Gastroesophageal sphincter (tissue), 4 donors: ENCODE measurements around the gene MGLL. TPM values are rescaled to one million over a fixed set of nuclear protein-coding genes. Genes with fewer than 3 reads are reported as not detected.
A peak's percentile ranks its signal among the peaks of the same experiment; 100 is the strongest.

Source experiments
- ATAC-seq: fragments of 150-250 bp; one replicate; pipeline ENCODE4 v1.9.1; 2016; ENCODE audit warnings: mild to moderate bottlenecking, moderate library complexity
- H3K27ac ChIP-seq, 4 donors: fragments of 200-600 bp; sonication (generic) in 3 of 4; 1 replicate in 3 of 4; 2 replicates in 1 of 4; pipeline ENCODE4 v1.5.1; 2016 to 2019
- H3K27me3 ChIP-seq: fragments of 200-600 bp; sonication (generic); one replicate; pipeline ENCODE4 v1.5.1; 2019
- H3K36me3 ChIP-seq, 2 donors: fragments of 200-600 bp; sonication (generic); one replicate each; pipeline ENCODE4 v1.5.1; 2019; ENCODE audit warnings: control low read depth in 1 of 2
- H3K4me1 ChIP-seq, 3 donors: fragments of 200-600 bp; sonication (generic); 1 replicate in 2 of 3; 2 replicates in 1 of 3; pipeline ENCODE4 v1.5.1; 2016 to 2019; ENCODE audit warnings: control low read depth in 2 of 3
- H3K4me3 ChIP-seq, 2 donors: fragments of 200-600 bp; sonication (generic); one replicate each; pipeline ENCODE4 v1.5.1; 2019; ENCODE audit warnings: mild to moderate bottlenecking in 1 of 2, moderate library complexity in 1 of 2
- H3K9me3 ChIP-seq, 3 donors: fragments of 200-600 bp; sonication (generic); one replicate each; pipeline ENCODE4 v1.5.1; 2017 to 2019; ENCODE audit warnings: control low read depth in 2 of 3
- EP300 ChIP-seq: sonication (generic); formaldehyde crosslinking; IDR thresholded peaks from one replicate; pipeline ENCODE4 v1.6.1; 2017; ENCODE audit warnings: antibody characterized with exemption, mild to moderate bottlenecking
- POLR2A ChIP-seq, 2 donors: fragments of 450-650 bp; IDR thresholded peaks; one replicate each; pipeline ENCODE4 v1.6.1; 2017; ENCODE audit warnings: antibody characterized with exemption in 2 of 2, mild to moderate bottlenecking in 2 of 2, moderate library complexity in 1 of 2
- POLR2AphosphoS5 ChIP-seq: sonication (generic); formaldehyde crosslinking; IDR thresholded peaks from one replicate; pipeline ENCODE4 v1.6.1; 2017; ENCODE audit warnings: antibody characterized with exemption
- WGBS, 2 donors: methylation state at CpG; one replicate each; pipeline ENCODE4 v1.1.5; 2018; ENCODE audit warnings: low coverage in 1 of 2; 5-methylcytosine and 5-hydroxymethylcytosine counted together
- total RNA-seq, 4 donors: library from RNA; depleted of rRNA; stranded (reverse); fragments of >200 nt; gene quantifications; one replicate each; pipeline ENCODE4 v1.1.0, GENCODE V29; 2016
- TF ChIP-seq, protein P1 (sequence below), 4 experiments: fragments of 200-600 bp in 2 of 4; fragments of 450-650 bp in 2 of 4; sonication (generic) in 1 of 4; IDR thresholded peaks; one replicate each; pipeline ENCODE4 v1.5.1; 2017 to 2019; ENCODE audit warnings: antibody characterized with exemption in 4 of 4, mild to moderate bottlenecking in 2 of 4, moderate library complexity in 2 of 4

Gene MGLL
- total RNA-seq, 4 donors from 2014 or later = 39.2 to 171 (median 55.8) TPM

DNA sequence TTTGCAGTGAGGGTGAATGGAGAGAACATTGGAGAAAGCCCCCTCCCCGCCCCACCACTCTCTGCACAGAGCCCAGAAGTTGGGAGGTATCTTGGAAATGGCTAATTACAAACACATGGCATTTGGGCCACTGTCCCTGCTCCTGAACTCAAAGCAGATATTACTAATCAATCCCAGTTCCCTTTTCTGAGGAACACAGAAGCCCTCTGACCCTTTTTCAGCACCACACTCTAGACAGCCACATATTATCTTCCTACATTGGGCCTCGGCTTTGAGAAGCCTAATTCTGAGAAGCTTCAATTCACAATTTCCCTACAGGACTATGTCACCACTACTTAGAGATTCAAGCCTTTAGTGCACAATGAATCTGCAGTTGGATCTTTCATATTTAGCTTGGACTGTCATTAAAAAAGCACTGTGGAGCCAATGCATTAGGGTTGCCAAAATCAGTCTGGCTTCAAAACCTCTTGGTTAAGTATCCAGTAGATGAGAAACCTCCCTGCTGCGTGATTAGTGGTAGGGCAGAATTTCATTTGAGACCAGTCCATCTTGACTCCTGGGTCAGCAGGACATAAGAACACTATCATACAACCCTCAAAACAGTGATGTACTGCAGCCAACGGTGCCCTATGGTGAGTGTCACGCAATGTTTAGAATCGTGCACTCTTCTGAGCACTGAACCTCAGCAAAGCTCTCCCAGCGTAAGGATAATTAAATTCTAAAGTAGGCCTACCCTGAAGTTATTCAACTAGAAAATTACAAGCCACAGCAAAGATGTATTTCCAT lies 26.1 kb downstream of the MGLL start:
- WGBS, 2 donors = 53 to 58% methylated on average over 2 to 5 of the region's 7 CpGs
- peak overlapping the region in 3 of 4 donors; percentile 50 to 60 (median 56) for H3K27ac ChIP-seq
- ATAC-seq = no peak
- no peaks in the 10 kb centered on the region for H3K9me3 ChIP-seq
- no peaks in the 10 kb centered on the region for H3K27me3 ChIP-seq
- peaks cover 3 to 64% (median 38%) of the 10 kb centered on the region in 3 donors for H3K4me1 ChIP-seq
- no peak for TF ChIP-seq POLR2AphosphoS5
- H3K4me3 ChIP-seq = no peak overlapping the region
- peaks cover 0 to 8% of the 10 kb centered on the region in 2 donors for H3K36me3 ChIP-seq

DNA sequence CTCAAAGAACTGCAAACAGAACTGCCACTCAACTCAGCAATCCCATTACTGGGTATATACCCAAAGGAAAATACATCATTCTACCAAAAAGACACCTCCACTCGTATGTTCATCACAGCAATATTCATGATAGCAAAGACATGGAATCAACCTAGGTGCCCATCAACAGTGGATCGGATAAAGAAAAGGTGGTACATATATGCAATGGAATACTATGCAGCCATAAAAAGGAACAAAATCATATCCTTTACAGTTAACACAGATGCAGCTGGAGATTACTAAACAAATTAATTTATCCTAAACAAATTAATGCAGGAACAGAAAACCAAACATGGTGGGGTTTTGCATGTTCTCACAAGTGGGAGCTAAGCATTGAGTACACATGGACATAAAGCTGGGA lies 27.3 kb downstream of the MGLL start:
- Histone ChIP-seq H3K27ac (no peak overlapping the region), H3K36me3 (peaks cover 0 to 8% of the 10 kb centered on the region in 2 donors), H3K9me3 (no peaks in the 10 kb centered on the region), H3K27me3 (no peaks in the 10 kb centered on the region), H3K4me1 (peaks cover 3 to 74% (median 48%) of the 10 kb centered on the region in 3 donors), H3K4me3 (no peak overlapping the region)
- no peak for ATAC-seq
- TF ChIP-seq, protein P1, sequence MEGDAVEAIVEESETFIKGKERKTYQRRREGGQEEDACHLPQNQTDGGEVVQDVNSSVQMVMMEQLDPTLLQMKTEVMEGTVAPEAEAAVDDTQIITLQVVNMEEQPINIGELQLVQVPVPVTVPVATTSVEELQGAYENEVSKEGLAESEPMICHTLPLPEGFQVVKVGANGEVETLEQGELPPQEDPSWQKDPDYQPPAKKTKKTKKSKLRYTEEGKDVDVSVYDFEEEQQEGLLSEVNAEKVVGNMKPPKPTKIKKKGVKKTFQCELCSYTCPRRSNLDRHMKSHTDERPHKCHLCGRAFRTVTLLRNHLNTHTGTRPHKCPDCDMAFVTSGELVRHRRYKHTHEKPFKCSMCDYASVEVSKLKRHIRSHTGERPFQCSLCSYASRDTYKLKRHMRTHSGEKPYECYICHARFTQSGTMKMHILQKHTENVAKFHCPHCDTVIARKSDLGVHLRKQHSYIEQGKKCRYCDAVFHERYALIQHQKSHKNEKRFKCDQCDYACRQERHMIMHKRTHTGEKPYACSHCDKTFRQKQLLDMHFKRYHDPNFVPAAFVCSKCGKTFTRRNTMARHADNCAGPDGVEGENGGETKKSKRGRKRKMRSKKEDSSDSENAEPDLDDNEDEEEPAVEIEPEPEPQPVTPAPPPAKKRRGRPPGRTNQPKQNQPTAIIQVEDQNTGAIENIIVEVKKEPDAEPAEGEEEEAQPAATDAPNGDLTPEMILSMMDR (IDR thresholded peaks at IDR 0.05) = no peak
- TF ChIP-seq POLR2AphosphoS5 (no peak), POLR2A (IDR thresholded peaks at IDR 0.05) (no peak), EP300 (no peak)
- WGBS, 2 donors = 100% methylated on average over 2 of the region's 2 CpGs

DNA sequence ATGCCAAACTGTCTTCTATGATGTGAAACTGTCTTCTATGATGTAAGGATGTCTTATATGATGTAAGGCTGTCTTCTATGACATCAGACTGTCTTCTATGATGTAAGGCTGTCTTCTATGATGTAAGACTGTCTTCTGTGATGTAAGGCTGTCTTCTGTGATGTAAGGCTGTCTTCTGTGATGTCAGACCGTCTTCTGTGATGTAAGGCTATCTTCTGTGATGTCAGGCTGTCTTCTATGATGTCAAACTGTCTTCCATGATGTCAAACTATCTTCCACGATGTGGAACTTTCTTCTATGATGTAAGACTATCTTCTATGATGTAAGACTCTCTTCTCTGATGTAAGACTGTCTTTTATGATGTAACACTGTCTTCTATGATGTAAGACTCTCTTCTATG lies 27.9 kb downstream of the MGLL start:
- 84 to 90% methylated on average over 2 of the region's 2 CpGs for WGBS, 2 donors
- H3K36me3 ChIP-seq = peaks cover 0 to 8% of the 10 kb centered on the region in 2 donors
- H3K9me3 ChIP-seq = no peaks in the 10 kb centered on the region
- no peak for TF ChIP-seq EP300
- H3K27me3 ChIP-seq = no peaks in the 10 kb centered on the region
- ATAC-seq = no peak
- peaks cover 3 to 74% (median 46%) of the 10 kb centered on the region in 3 donors for H3K4me1 ChIP-seq
- no peak overlapping the region for H3K4me3 ChIP-seq
- peak overlapping the region in 1 of 4 donors; percentile 6 for H3K27ac ChIP-seq

DNA sequence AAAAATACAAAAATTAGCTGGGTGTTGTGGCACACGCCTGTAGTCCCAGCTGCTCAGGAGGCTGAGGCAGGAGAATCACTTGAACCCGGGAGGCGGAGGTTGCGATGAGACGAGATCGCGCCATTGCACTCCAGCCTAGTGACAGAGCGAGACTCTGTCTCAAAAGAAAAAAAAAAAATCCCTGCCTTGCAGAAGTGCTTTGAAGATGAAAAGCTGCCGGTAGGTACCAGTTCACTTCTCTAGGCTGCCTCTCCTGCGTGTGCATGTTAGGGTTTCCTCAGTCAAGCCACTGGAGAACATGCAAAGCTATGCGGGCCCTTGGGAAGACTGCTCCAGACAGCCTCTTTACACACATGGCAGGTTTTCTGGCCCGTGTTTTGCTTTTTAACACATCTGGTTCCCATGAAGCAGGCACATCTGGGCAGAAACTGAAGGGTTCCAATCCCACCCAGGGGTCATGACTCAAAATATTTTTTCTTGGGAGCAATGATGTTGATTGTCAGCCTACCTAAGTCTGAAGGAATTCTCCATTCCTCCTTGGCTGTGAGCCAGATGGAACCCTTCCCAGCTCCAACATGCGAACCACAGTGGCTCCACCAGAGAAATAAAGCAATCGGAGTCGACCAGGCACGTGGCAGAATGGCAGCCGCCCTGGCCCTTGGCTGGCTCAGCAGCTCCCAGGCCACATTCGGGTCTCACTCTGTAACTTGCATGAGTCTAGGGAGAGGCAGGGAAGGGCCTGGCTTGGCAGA lies 29.6 kb downstream of the MGLL start:
- peak; percentile 53 for ATAC-seq
- Histone ChIP-seq H3K9me3 (no peaks in the 10 kb centered on the region), H3K27ac (peak overlapping the region in 3 of 4 donors; percentile 78 to 88 (median 80)), H3K4me3 (no peak overlapping the region), H3K27me3 (no peaks in the 10 kb centered on the region), H3K36me3 (peaks cover 0 to 8% of the 10 kb centered on the region in 2 donors), H3K4me1 (peaks cover 4 to 81% (median 49%) of the 10 kb centered on the region in 3 donors)
- TF ChIP-seq, protein P1 (IDR thresholded peaks at IDR 0.05) = no peak
- TF ChIP-seq POLR2AphosphoS5 (peak; percentile 28), POLR2A (IDR thresholded peaks at IDR 0.05) (no peak), EP300 (no peak)
- WGBS, 2 donors = 60 to 61% methylated on average over 4 to 16 of the region's 18 CpGs

DNA sequence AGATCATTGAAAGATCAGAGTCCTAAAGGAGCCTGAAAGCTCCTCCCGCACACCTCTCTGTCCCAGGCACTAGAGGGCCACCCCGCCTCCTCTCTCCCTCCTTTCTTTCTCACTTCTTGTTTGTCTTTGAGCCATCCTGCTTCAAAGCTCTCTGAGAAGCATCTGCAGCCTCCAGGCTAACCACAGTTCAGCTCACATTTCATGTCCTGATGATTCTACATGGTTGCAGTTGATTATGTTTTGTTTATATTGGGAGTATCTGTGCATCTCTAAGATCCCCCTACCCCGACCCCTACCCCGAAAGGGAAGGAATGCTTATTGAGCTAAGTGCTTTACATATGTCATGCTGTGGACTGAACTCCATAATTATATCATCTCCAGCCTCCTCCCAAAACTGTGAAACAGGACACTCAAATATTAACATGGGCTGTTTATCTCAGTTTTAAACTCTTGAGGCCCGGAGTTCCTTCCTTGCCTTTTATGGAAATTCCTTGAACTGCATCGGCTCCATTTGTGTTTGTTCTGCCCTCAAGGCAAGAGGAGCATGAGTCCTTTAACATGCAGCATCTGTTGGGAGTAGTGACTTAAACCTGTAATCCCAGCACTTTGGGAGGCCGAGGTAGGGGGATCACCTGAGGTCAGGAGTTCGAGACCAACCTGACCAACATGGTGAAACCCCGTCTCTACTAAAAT lies 30.9 kb downstream of the MGLL start:
- ATAC-seq = no peak
- peaks cover 0 to 8% of the 10 kb centered on the region in 2 donors for H3K36me3 ChIP-seq
- H3K9me3 ChIP-seq = no peaks in the 10 kb centered on the region
- no peak overlapping the region for H3K4me3 ChIP-seq
- no peaks in the 10 kb centered on the region for H3K27me3 ChIP-seq
- H3K4me1 ChIP-seq = peaks cover 5 to 81% (median 58%) of the 10 kb centered on the region in 3 donors
- peak overlapping the region; percentile 4 to 88 (median 79) for H3K27ac ChIP-seq
- TF ChIP-seq POLR2A (IDR thresholded peaks at IDR 0.05) (no peak), POLR2AphosphoS5 (no peak), EP300 (no peak)
- TF ChIP-seq, protein P1 (IDR thresholded peaks at IDR 0.05) = peak in 3 of 4 experiments; percentile 26 to 45 (median 37)
- 33 to 40% methylated on average over 7 to 9 of the region's 9 CpGs for WGBS, 2 donors
